Stimulated activated CD8-positive, alpha-beta memory T cell treated with anti-CD3 and anti-CD28 coated beads, Interleukin-7, amount 100 ng/mL, for 4 hours (primary cell): ENCODE data around the gene IFT25.

Experiments
- DNase-seq, 2 donors: peaks; one replicate each; pipeline ENCODE4 v3.0.0-alpha.2; 2020; ENCODE audit warnings: low read depth in 2 of 2

The IFT25 gene

GRCh38 chr1:53929246-53929960 lies 16.1 kb downstream of the IFT25 start:
- DNase-seq, result no peak

- DNase-seq, result no peak
These were observed 18.1 kb downstream of the IFT25 start for GRCh38 chr1:53927376-53927881.

- DNase-seq, result no peak
These were observed 25.8 kb downstream of the IFT25 start for GRCh38 chr1:53919675-53920066.

GRCh38 chr1:53918343-53918742 lies 27.2 kb downstream of the IFT25 start:
- no peak for DNase-seq

- DNase-seq, result no peak
These were observed 32.0 kb downstream of the IFT25 start for GRCh38 chr1:53913352-53914033.

GRCh38 chr1:53911442-53911841 lies 34.1 kb downstream of the IFT25 start:
- DNase-seq, result no peak

- DNase-seq, result no peak
These were observed 35.6 kb downstream of the IFT25 start for GRCh38 chr1:53909946-53910345.

GRCh38 chr1:53906121-53906520 lies 39.4 kb downstream of the IFT25 start:
- DNase-seq, result no peak

- no peak for DNase-seq
These were observed 40.0 kb downstream of the IFT25 start for GRCh38 chr1:53905509-53905908.

- DNase-seq, result no peak
These were observed 43.0 kb downstream of the IFT25 start for GRCh38 chr1:53902235-53903138.

GRCh38 chr1:53899708-53900107 lies 45.8 kb downstream of the IFT25 start:
- no peak for DNase-seq

GRCh38 chr1:53899206-53899628 lies 46.3 kb downstream of the IFT25 start:
- DNase-seq, result no peak

- DNase-seq, result no peak
These were observed 48.8 kb downstream of the IFT25 start for GRCh38 chr1:53896635-53897229.

- no peak for DNase-seq
These were observed 50.1 kb downstream of the IFT25 start for GRCh38 chr1:53895421-53895820.

- DNase-seq, result no peak
These were observed 50.9 kb downstream of the IFT25 start for GRCh38 chr1:53894644-53895043.

- no peak for DNase-seq
These were observed 51.4 kb downstream of the IFT25 start, which contains the start of gene DIO1 for GRCh38 chr1:53893999-53894636. Gene DIO1 (plus strand): TSS chr1:53894187. CDS start chr1:53894211, 24 bp downstream.

GRCh38 chr1:53892911-53893310 lies 52.6 kb downstream of the IFT25 start:
- no peak for DNase-seq

- DNase-seq, result no peak
These were observed 53.8 kb downstream of the IFT25 start for GRCh38 chr1:53891678-53892077.

GRCh38 chr1:53891018-53891417 lies 54.5 kb downstream of the IFT25 start:
- DNase-seq, result no peak

GRCh38 chr1:53890522-53890941 lies 55.0 kb downstream of the IFT25 start:
- no peak for DNase-seq
